Breast epithelium (tissue), 4 donors: ENCODE results near the gene ABCC6. TPM values are rescaled to one million over a fixed set of nuclear protein-coding genes. Genes with fewer than 3 reads are reported as not detected.

Experiments
- DNase-seq, 2 donors: peaks; one replicate each; pipeline ENCODE4 v3.0.0-alpha.2; 2019; ENCODE audit warnings: low spot score in 2 of 2
- H3K27ac ChIP-seq, 2 donors: fragments of 200-600 bp; sonication (generic) in 1 of 2; one replicate each; pipeline ENCODE4 v1.5.1; 2016 to 2019; ENCODE audit warnings: mild to moderate bottlenecking in 1 of 2
- H3K27me3 ChIP-seq, 2 donors: fragments of 200-600 bp; sonication (generic) in 1 of 2; one replicate each; pipeline versions ENCODE4 v1.5.1 to v1.6.0; 2017 to 2019; ENCODE audit warnings: control low read depth in 1 of 2, mild to moderate bottlenecking in 1 of 2
- H3K36me3 ChIP-seq: fragments of 200-600 bp; one replicate; pipeline ENCODE4 v1.5.1; 2019
- H3K4me1 ChIP-seq, 2 donors: fragments of 200-600 bp; sonication (generic); one replicate each; pipeline ENCODE4 v1.5.1; 2016 to 2019; ENCODE audit warnings: control low read depth in 1 of 2
- H3K4me3 ChIP-seq, 3 donors: fragments of 200-600 bp; sonication (generic); 1 replicate in 2 of 3; 2 replicates in 1 of 3; pipeline ENCODE4 v1.5.1; 2016 to 2019; ENCODE audit warnings: mild to moderate bottlenecking in 3 of 3, moderate library complexity in 2 of 3
- H3K9me3 ChIP-seq, 2 donors: fragments of 200-600 bp; sonication (generic) in 1 of 2; one replicate each; pipeline ENCODE4 v1.5.1; 2016 to 2019; ENCODE audit warnings: control low read depth in 1 of 2
- POLR2A ChIP-seq: fragments of 450-650 bp; IDR thresholded peaks from one replicate; pipeline ENCODE4 v1.6.1; 2016; ENCODE audit warnings: antibody characterized with exemption, mild to moderate bottlenecking, moderate library complexity
- POLR2AphosphoS5 ChIP-seq, 3 donors: sonication (generic); formaldehyde crosslinking; IDR thresholded peaks; one replicate each; pipeline ENCODE4 v1.6.1; 2017; ENCODE audit warnings: antibody characterized with exemption in 3 of 3
- intact Hi-C: fragments of 100-400 bp; cut with DNase I; formaldehyde crosslinking; loops from one replicate; pipeline ENCODE4 v1.15.1; 2023; ENCODE audit warnings: low total_unique reads
- total RNA-seq, 3 donors: library from RNA; depleted of rRNA; stranded (reverse); fragments of >200 nt; gene quantifications; one replicate each; pipeline ENCODE4 v1.1.0, GENCODE V29; 2016
- TF ChIP-seq, protein P1 (sequence below), 3 donors: fragments of 450-650 bp; IDR thresholded peaks; one replicate each; pipeline ENCODE4 v1.5.1; 2016 to 2017; ENCODE audit warnings: antibody characterized with exemption in 3 of 3, mild to moderate bottlenecking in 3 of 3, moderate library complexity in 3 of 3

ABCC6 gene
- total RNA-seq, 3 donors from 2014 or later, result 3.6 to 4.2 (median 3.8) TPM

DNA sequence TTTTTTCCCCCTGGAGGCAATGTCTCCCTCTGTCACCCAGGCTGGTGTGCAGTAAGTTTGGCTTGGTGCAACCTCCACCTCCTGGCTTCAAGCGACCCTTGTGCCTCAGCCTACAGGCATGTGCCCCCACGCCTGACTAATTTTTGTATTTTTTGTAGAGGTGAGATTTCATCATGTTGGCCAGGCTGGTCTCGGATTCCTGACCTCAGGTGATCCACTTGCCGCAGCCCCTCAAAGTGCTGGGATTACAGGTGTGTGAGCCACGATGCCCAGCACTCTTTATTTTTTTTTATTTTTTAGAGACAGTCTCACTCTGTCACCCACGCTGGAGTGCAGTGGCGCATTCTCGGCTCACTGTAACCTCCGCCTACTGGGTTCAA lies 113.2 kb downstream of the ABCC6 start:
- H3K36me3 ChIP-seq, result no peaks in the 10 kb centered on the region
- TF ChIP-seq, protein P1, sequence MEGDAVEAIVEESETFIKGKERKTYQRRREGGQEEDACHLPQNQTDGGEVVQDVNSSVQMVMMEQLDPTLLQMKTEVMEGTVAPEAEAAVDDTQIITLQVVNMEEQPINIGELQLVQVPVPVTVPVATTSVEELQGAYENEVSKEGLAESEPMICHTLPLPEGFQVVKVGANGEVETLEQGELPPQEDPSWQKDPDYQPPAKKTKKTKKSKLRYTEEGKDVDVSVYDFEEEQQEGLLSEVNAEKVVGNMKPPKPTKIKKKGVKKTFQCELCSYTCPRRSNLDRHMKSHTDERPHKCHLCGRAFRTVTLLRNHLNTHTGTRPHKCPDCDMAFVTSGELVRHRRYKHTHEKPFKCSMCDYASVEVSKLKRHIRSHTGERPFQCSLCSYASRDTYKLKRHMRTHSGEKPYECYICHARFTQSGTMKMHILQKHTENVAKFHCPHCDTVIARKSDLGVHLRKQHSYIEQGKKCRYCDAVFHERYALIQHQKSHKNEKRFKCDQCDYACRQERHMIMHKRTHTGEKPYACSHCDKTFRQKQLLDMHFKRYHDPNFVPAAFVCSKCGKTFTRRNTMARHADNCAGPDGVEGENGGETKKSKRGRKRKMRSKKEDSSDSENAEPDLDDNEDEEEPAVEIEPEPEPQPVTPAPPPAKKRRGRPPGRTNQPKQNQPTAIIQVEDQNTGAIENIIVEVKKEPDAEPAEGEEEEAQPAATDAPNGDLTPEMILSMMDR (IDR thresholded peaks at IDR 0.05), result no peak
- H3K4me1 ChIP-seq, result no peaks in the 10 kb centered on the region
- H3K9me3 ChIP-seq, result no peaks in the 10 kb centered on the region
- no peak overlapping the region for H3K27ac ChIP-seq
- DNase-seq, result no peak
- H3K27me3 ChIP-seq, result no peaks in the 10 kb centered on the region
- intact Hi-C loops, result no loop called here
- H3K4me3 ChIP-seq, result no peak overlapping the region

DNA sequence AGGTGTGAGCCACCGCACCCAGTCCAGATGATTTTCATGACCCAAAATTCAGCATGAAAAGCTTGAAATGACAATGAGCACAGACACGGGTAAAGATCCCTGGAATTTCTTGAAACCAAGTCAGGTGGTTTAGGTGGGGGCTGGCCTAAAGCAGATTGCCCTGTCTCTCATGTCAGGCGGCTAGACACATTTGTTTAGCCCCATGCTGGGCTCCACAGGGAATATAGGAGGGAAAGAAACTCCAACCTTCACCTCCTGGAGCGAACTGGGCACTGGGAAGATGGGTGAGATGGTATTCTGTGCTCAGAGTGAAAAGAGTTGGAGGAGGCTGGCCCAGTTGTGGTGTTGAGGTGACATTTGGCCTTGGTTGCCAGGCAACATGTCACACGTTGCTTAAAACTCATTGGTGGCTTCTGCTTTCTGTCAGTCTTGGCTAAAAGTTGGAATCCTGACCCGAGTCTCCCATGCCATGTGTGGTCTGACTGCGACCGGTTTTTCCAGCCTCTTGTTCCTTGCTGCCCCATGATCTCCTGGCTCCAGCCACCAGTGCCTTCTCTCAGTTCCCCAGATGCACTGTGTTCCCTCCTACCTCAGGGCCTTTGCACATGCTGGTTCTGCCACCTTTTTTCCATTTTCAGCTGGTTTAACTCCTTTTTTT lies 113.7 kb downstream of the ABCC6 start:
- no peak overlapping the region for H3K27ac ChIP-seq
- no peaks in the 10 kb centered on the region for H3K27me3 ChIP-seq
- no peaks in the 10 kb centered on the region for H3K9me3 ChIP-seq
- TF ChIP-seq POLR2A (no peak), POLR2AphosphoS5 (IDR thresholded peaks at IDR 0.05) (no peak)
- TF ChIP-seq, protein P1 (IDR thresholded peaks at IDR 0.05), result no peak
- H3K4me3 ChIP-seq, result no peak overlapping the region
- no peaks in the 10 kb centered on the region for H3K4me1 ChIP-seq
- no peak for DNase-seq
- H3K36me3 ChIP-seq, result no peaks in the 10 kb centered on the region
- intact Hi-C loops, result loop anchor here (2.0 kb wide), 1 partner anchor 77 kb away; no protein-coding TSS in a partner anchor

- intact Hi-C loops, result loop anchor here (2.0 kb wide), 1 partner anchor 76 kb away; no protein-coding TSS in a partner anchor
- no peak overlapping the region for H3K4me3 ChIP-seq
- DNase-seq, result no peak
- no peaks in the 10 kb centered on the region for H3K9me3 ChIP-seq
- TF ChIP-seq, protein P1 (IDR thresholded peaks at IDR 0.05), result no peak
- TF ChIP-seq POLR2A, result no peak
- TF ChIP-seq POLR2AphosphoS5 (IDR thresholded peaks at IDR 0.05), result no peak
- no peaks in the 10 kb centered on the region for H3K4me1 ChIP-seq
- H3K27ac ChIP-seq, result no peak overlapping the region
- no peaks in the 10 kb centered on the region for H3K36me3 ChIP-seq
- H3K27me3 ChIP-seq, result no peaks in the 10 kb centered on the region
These were observed 114.5 kb downstream of the ABCC6 start for GRCh38 chr16:16108759-16109158.

GRCh38 chr16:16107839-16108238 lies 115.5 kb downstream of the ABCC6 start:
- no peak for TF ChIP-seq POLR2AphosphoS5 (IDR thresholded peaks at IDR 0.05)
- TF ChIP-seq, protein P1 (IDR thresholded peaks at IDR 0.05), result no peak
- TF ChIP-seq POLR2A, result no peak
- intact Hi-C loops, result loop anchor here (2.0 kb wide), 1 partner anchor 75 kb away; no protein-coding TSS in a partner anchor
- DNase-seq, result no peak
- no peak overlapping the region for H3K27ac ChIP-seq
- H3K27me3 ChIP-seq, result no peaks in the 10 kb centered on the region
- H3K4me1 ChIP-seq, result no peaks in the 10 kb centered on the region
- no peaks in the 10 kb centered on the region for H3K9me3 ChIP-seq
- H3K36me3 ChIP-seq, result no peaks in the 10 kb centered on the region
- H3K4me3 ChIP-seq, result no peak overlapping the region

DNA sequence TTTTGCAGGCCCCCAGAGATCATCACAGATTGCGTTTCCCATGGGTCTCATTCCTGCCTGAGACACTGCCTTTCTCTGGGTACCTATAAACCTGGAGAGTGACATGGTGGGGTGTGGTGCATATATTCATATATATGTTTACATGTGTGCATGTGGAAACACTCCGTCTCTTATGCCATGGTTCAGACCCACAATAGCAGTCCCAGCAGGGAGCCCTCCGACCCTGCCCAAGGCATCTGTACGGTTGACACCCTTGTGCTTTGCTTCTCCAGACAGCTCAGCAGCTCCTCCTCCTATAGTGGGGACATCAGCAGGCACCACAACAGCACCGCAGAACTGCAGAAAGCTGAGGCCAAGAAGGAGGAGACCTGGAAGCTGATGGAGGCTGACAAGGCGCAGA lies 116.8 kb downstream of the ABCC6 start:
- no peak overlapping the region for H3K4me3 ChIP-seq
- intact Hi-C loops, result no loop called here
- no peak overlapping the region for H3K27ac ChIP-seq
- no peaks in the 10 kb centered on the region for H3K4me1 ChIP-seq
- no peaks in the 10 kb centered on the region for H3K27me3 ChIP-seq
- no peaks in the 10 kb centered on the region for H3K36me3 ChIP-seq
- no peak for TF ChIP-seq POLR2A
- TF ChIP-seq, protein P1 (IDR thresholded peaks at IDR 0.05), result no peak
- no peak for TF ChIP-seq POLR2AphosphoS5 (IDR thresholded peaks at IDR 0.05)
- H3K9me3 ChIP-seq, result no peaks in the 10 kb centered on the region
- no peak for DNase-seq
